ENCODE results near the gene RIBC1.

RIBC1 gene

GRCh38 chrX:53440621-53441517 lies 18.2 kb downstream of the RIBC1 start:
- no peak for TF ChIP-seq CTCF (IDR thresholded peaks at IDR 0.05; ENCODE audit: control insufficient read depth, insufficient read depth, low read depth, low read length, missing control alignments)
- no peak for DNase-seq (ENCODE audit: low read depth)
- peak overlapping the region; percentile 35 for H3K4me3 ChIP-seq (ENCODE audit: control insufficient read depth, low read depth, low read length)

- no peak for DNase-seq (ENCODE audit: low read depth)
- TF ChIP-seq CTCF (IDR thresholded peaks at IDR 0.05; ENCODE audit: control insufficient read depth, insufficient read depth, low read depth, low read length, missing control alignments), result no peak
- H3K4me3 ChIP-seq (ENCODE audit: control insufficient read depth, low read depth, low read length), result peak overlapping the region; percentile 35
Measured at GRCh38 chrX:53441531-53442321, 19.1 kb downstream of the RIBC1 start.

- H3K4me3 ChIP-seq (ENCODE audit: control insufficient read depth, low read depth, low read length), result no peak overlapping the region
- TF ChIP-seq CTCF (IDR thresholded peaks at IDR 0.05; ENCODE audit: control insufficient read depth, insufficient read depth, low read depth, low read length, missing control alignments), result no peak
- no peak for DNase-seq (ENCODE audit: low read depth)
Measured at GRCh38 chrX:53442322-53442631, 19.6 kb downstream of the RIBC1 start.

- no peak overlapping the region for H3K4me3 ChIP-seq (ENCODE audit: control insufficient read depth, low read depth, low read length)
- DNase-seq (ENCODE audit: low read depth), result no peak
- TF ChIP-seq CTCF (IDR thresholded peaks at IDR 0.05; ENCODE audit: control insufficient read depth, insufficient read depth, low read depth, low read length, missing control alignments), result peak; percentile 74
Measured at GRCh38 chrX:53445977-53446376, 23.3 kb downstream of the RIBC1 start.

DNA sequence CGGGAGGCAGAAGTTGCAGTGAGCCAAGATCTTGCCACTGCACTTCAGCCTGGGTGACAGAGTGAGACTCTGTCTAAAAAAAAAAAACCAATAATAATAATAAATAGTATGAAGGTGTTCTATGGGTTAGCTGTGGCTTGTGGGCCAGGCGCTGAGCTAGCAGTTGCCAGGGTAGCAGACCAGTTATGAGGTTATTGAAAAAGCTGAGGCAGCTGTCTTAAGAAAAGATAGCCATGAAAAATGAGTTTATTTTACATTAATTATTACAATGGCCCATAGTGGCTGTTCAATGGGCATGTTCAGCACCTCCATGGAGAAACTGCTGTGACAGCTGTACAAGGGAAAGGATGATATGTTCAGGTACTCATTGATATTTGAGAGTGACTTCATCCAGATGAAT lies 24.8 kb downstream of the RIBC1 start:
- TF ChIP-seq CTCF (IDR thresholded peaks at IDR 0.05; ENCODE audit: control insufficient read depth, insufficient read depth, low read depth, low read length, missing control alignments), result no peak
- H3K4me3 ChIP-seq (ENCODE audit: control insufficient read depth, low read depth, low read length), result no peak overlapping the region

DNA sequence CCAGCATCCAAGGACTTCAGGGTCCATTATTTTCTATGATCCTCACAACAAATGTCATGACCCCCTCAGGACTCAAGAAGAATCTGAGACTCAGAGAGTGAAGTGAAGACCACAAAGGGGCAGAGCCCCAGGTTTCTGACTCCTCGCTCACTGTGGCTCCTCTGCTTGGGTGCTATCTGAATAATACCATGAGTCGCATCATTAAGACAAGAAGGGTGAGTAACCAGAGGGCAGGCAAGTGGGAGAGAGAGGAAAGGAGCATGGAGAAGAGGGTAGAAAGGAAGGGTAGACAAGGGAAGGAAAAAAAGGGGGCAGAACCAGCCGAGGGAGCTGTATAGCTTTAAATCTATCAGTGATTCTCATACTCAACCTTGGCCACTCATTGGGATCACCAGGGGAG lies 27.0 kb downstream of the RIBC1 start:
- TF ChIP-seq CTCF (IDR thresholded peaks at IDR 0.05; ENCODE audit: control insufficient read depth, insufficient read depth, low read depth, low read length, missing control alignments), result no peak
- no peak for DNase-seq (ENCODE audit: low read depth)
- H3K4me3 ChIP-seq (ENCODE audit: control insufficient read depth, low read depth, low read length), result no peak overlapping the region

More for the DNA sequence above, 24.8 kb downstream of the RIBC1 start:
- DNase-seq (ENCODE audit: low read depth), result no peak
